ENCODE results near the gene COG2.

DNA sequence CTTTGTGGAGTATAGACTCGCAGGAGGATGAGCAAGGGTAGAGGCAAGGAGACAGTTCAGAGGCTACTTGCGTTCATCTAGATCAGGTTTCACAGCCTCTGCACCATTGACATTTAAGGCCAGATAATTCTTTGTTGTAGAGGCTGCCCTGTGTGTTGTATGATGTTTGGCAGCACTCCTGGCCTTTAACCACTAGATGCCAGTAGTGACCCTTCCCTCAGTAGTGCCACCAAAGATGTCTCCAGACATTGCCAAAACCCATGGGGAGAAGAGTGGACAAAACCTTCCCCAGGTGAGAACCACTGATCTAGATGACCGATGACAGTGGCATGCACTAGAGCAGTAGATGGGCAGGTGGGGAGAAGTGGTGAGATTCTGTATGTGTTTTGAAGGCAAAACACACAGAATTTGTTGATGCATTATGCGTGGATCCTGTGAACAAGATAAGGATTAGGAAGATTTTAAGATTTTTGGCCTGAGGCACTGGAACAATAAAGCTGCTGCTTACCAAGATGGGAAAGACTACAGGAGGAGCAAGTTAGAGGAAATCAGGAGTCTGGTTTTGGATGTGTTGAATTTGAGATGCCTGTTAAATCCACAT, 9.9 kb upstream of the COG2 start:
- TF ChIP-seq POLR2AphosphoS5 (IDR thresholded peaks at IDR 0.05; ENCODE audit: low read depth, low read length), result no peak
- TF ChIP-seq, protein P1, sequence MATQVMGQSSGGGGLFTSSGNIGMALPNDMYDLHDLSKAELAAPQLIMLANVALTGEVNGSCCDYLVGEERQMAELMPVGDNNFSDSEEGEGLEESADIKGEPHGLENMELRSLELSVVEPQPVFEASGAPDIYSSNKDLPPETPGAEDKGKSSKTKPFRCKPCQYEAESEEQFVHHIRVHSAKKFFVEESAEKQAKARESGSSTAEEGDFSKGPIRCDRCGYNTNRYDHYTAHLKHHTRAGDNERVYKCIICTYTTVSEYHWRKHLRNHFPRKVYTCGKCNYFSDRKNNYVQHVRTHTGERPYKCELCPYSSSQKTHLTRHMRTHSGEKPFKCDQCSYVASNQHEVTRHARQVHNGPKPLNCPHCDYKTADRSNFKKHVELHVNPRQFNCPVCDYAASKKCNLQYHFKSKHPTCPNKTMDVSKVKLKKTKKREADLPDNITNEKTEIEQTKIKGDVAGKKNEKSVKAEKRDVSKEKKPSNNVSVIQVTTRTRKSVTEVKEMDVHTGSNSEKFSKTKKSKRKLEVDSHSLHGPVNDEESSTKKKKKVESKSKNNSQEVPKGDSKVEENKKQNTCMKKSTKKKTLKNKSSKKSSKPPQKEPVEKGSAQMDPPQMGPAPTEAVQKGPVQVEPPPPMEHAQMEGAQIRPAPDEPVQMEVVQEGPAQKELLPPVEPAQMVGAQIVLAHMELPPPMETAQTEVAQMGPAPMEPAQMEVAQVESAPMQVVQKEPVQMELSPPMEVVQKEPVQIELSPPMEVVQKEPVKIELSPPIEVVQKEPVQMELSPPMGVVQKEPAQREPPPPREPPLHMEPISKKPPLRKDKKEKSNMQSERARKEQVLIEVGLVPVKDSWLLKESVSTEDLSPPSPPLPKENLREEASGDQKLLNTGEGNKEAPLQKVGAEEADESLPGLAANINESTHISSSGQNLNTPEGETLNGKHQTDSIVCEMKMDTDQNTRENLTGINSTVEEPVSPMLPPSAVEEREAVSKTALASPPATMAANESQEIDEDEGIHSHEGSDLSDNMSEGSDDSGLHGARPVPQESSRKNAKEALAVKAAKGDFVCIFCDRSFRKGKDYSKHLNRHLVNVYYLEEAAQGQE (IDR thresholded peaks at IDR 0.05; ENCODE audit: borderline replicate concordance in 1 of 2, low read depth in 1 of 2, low read length in 2 of 2), result no peak
- TF ChIP-seq, protein P2, sequence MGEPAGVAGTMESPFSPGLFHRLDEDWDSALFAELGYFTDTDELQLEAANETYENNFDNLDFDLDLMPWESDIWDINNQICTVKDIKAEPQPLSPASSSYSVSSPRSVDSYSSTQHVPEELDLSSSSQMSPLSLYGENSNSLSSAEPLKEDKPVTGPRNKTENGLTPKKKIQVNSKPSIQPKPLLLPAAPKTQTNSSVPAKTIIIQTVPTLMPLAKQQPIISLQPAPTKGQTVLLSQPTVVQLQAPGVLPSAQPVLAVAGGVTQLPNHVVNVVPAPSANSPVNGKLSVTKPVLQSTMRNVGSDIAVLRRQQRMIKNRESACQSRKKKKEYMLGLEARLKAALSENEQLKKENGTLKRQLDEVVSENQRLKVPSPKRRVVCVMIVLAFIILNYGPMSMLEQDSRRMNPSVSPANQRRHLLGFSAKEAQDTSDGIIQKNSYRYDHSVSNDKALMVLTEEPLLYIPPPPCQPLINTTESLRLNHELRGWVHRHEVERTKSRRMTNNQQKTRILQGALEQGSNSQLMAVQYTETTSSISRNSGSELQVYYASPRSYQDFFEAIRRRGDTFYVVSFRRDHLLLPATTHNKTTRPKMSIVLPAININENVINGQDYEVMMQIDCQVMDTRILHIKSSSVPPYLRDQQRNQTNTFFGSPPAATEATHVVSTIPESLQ (CRISPR knock-in tag; conservative IDR thresholded peaks at IDR 0.05), result no peak
- no peak for TF ChIP-seq DPF2 (CRISPR knock-in tag; IDR thresholded peaks at IDR 0.05; ENCODE audit: borderline replicate concordance, low read depth)
- peak; percentile 82 for TF ChIP-seq RAD21 (CRISPR knock-in tag; IDR thresholded peaks at IDR 0.05)
- TF ChIP-seq SMAD3 (CRISPR knock-in tag; IDR thresholded peaks at IDR 0.05), result no peak
- no peak for TF ChIP-seq ASH2L (IDR thresholded peaks at IDR 0.05; ENCODE audit: insufficient read length, low read depth, low read length)
- no peak for TF ChIP-seq NFYB (CRISPR knock-in tag; IDR thresholded peaks at IDR 0.05)
- TF ChIP-seq ZNF672 (CRISPR knock-in tag; IDR thresholded peaks at IDR 0.05), result no peak
- no peak for TF ChIP-seq POLR2A (IDR thresholded peaks at IDR 0.05; ENCODE audit: insufficient read depth in 1 of 2, low read depth in 2 of 2, low read length in 2 of 2)
- TF ChIP-seq SOX5 (CRISPR knock-in tag; IDR thresholded peaks at IDR 0.05; ENCODE audit: borderline replicate concordance), result no peak
